Breast epithelium (tissue), 3 donors: ENCODE measurements around the gene CDC34.

Experiments used
- CTCF ChIP-seq, 3 donors: fragments of 450-650 bp; IDR thresholded peaks; one replicate each; pipeline ENCODE4 v1.5.1; 2016 to 2017; ENCODE audit warnings: antibody characterized with exemption in 3 of 3, mild to moderate bottlenecking in 3 of 3, moderate library complexity in 3 of 3
- POLR2A ChIP-seq: fragments of 450-650 bp; IDR thresholded peaks from one replicate; pipeline ENCODE4 v1.6.1; 2016; ENCODE audit warnings: antibody characterized with exemption, mild to moderate bottlenecking, moderate library complexity

- TF ChIP-seq CTCF (IDR thresholded peaks at IDR 0.05) (no peak), POLR2A (no peak)
These were observed 23.9 kb downstream of the CDC34 start for GRCh38 chr19:555474-555808.
